ENCODE results near the gene GPS2.
"Not testable (repeated sequence)": the region's sequence is repeated elsewhere in the genome, so short reads cannot be mapped to it uniquely, and the experiment has no call there.

Gene GPS2

DNA sequence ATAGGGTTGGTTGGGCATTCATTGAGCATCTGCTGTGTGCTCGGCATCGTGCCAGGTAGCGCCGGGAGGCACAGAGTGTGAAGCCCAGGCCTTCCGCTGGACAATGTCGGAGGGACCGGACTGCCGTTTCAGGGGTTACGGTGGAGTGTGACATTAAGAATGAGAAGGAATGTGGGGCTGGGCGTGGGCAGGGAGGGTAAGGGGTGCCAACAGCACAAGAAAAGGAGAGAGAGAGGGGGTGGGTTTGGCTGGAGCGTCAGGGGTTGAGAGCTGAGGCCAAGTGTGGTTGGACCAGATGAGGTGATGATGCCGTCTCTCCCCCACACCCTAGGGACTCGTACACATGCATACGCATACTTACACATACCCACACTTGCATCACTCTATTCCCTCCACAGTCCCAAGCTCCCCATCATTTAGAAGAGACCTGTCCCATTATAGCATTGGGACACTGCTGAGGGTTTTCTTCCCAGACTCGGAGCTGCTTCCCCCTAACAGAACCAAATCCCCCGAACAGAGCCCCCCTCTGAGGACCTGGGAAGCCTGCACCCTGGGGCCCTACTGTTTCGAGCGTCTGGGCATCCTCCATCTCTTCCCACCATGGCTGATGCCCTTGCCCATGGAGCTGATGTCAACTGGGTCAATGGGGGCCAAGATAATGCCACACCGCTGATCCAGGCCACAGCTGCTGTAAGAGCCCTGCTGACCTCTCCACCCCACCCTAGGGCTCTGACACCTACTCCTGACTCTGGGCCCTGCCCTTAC is 33.5 kb upstream of the GPS2 start:
- Histone ChIP-seq H3K4me1 (ENCODE audit: insufficient read depth, low read length) (peaks cover 35% of the 10 kb centered on the region), H3K9me3 (ENCODE audit: low read length) (no peaks in the 10 kb centered on the region), H3K27me3 (ENCODE audit: insufficient read depth, low read length) (peaks cover under 1% of the 10 kb centered on the region), H3K4me3 (ENCODE audit: low read length) (no peak overlapping the region), H2AFZ (ENCODE audit: low read depth, low read length) (no peak overlapping the region), H3K36me3 (ENCODE audit: insufficient read depth, low read length) (no peaks in the 10 kb centered on the region)

GRCh38 chr17:7347630-7348477 is 32.7 kb upstream of the GPS2 start:
- Histone ChIP-seq H3K4me3 (ENCODE audit: low read length) (no peak overlapping the region), H2AFZ (ENCODE audit: low read depth, low read length) (no peak overlapping the region), H3K36me3 (ENCODE audit: insufficient read depth, low read length) (no peaks in the 10 kb centered on the region), H3K9me3 (ENCODE audit: low read length) (no peaks in the 10 kb centered on the region), H3K27me3 (ENCODE audit: insufficient read depth, low read length) (peaks cover 2% of the 10 kb centered on the region), H3K4me1 (ENCODE audit: insufficient read depth, low read length) (peaks cover 26% of the 10 kb centered on the region)

GRCh38 chr17:7346761-7347614 is 31.8 kb upstream of the GPS2 start:
- Histone ChIP-seq H3K9me3 (ENCODE audit: low read length) (no peaks in the 10 kb centered on the region), H3K36me3 (ENCODE audit: insufficient read depth, low read length) (no peaks in the 10 kb centered on the region), H3K27me3 (ENCODE audit: insufficient read depth, low read length) (peaks cover 2% of the 10 kb centered on the region), H3K4me3 (ENCODE audit: low read length) (no peak overlapping the region), H2AFZ (ENCODE audit: low read depth, low read length) (no peak overlapping the region), H3K4me1 (ENCODE audit: insufficient read depth, low read length) (peaks cover 21% of the 10 kb centered on the region)

DNA sequence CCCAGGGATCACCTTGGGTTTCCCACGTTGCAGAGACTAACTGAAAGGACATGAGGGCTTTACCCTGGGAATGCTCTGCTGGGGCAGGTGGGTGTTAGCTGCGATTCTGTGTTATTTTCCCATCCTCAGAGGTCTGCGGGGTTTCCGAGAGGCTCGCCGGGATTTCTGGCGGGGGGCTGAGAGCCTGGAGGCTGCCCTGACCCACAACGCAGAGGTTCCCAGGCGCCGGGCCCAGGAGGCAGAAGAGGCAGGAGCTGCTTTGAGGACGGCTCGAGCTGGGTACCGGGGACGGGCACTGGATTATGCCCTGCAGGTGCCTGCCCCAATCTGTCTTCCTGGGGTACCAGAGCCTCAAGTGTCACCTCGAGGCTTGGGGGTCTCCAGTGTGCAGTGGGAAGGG is 28.1 kb upstream of the GPS2 start:
- Histone ChIP-seq H3K4me3 (ENCODE audit: low read length) (no peak overlapping the region), H3K4me1 (ENCODE audit: insufficient read depth, low read length) (no peaks in the 10 kb centered on the region), H2AFZ (ENCODE audit: low read depth, low read length) (no peak overlapping the region), H3K27me3 (ENCODE audit: insufficient read depth, low read length) (peaks cover 2% of the 10 kb centered on the region), H3K36me3 (ENCODE audit: insufficient read depth, low read length) (no peaks in the 10 kb centered on the region), H3K9me3 (ENCODE audit: low read length) (no peaks in the 10 kb centered on the region)

GRCh38 chr17:7341842-7342241 is 26.7 kb upstream of the GPS2 start:
- Histone ChIP-seq H3K4me1 (ENCODE audit: insufficient read depth, low read length) (no peaks in the 10 kb centered on the region), H3K9me3 (ENCODE audit: low read length) (no peaks in the 10 kb centered on the region), H3K27me3 (ENCODE audit: insufficient read depth, low read length) (peaks cover 2% of the 10 kb centered on the region), H2AFZ (ENCODE audit: low read depth, low read length) (no peak overlapping the region), H3K36me3 (ENCODE audit: insufficient read depth, low read length) (no peaks in the 10 kb centered on the region), H3K4me3 (ENCODE audit: low read length) (no peak overlapping the region)

DNA sequence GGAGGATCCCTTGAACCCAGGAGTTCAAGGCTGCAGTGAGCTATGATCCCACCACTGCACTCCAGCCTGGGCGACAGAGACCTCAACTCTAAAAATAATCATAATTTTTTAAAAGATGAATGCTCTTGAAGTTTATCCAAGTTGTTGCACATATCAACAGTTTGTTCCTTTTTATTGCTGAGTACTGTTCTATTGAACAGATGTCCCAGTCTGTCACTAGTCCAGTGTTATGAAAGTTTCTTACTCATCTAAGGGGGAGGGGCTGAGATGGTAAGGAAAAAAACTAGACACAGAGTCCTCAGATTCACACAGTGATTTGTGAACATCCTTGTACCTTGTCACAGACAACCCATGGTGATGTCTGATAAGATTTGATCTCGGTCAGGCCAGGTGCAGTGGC is 25.0 kb upstream of the GPS2 start:
- Histone ChIP-seq H3K27me3 (ENCODE audit: insufficient read depth, low read length) (peaks cover 2% of the 10 kb centered on the region), H3K9me3 (ENCODE audit: low read length) (no peaks in the 10 kb centered on the region), H2AFZ (ENCODE audit: low read depth, low read length) (no peak overlapping the region), H3K36me3 (ENCODE audit: insufficient read depth, low read length) (no peaks in the 10 kb centered on the region), H3K4me3 (ENCODE audit: low read length) (no peak overlapping the region), H3K4me1 (ENCODE audit: insufficient read depth, low read length) (no peaks in the 10 kb centered on the region)

DNA sequence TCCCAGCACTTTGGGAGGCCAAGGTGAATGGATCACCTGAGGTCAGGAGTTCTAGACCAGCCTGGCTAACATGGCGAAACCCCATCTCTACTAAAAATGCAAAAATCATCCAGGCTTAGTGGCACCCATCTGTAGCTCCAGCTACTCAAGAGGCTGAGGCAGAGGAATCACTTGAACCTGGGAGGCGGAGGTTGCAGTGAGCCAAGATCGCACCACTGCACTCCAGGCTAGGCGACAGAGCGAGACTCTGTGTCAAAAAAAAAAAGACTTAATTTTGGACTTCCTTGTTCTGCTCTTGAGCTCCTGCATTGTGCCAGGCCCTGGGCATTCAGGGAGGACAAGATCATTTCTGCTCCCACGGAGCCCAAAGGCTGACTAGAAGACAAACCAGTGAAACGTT is 22.4 kb upstream of the GPS2 start:
- H3K36me3 ChIP-seq (ENCODE audit: insufficient read depth, low read length); H3K9me3 ChIP-seq (ENCODE audit: low read length); H3K4me1 ChIP-seq (ENCODE audit: insufficient read depth, low read length); H3K27me3 ChIP-seq (ENCODE audit: insufficient read depth, low read length); H2AFZ ChIP-seq (ENCODE audit: low read depth, low read length); H3K4me3 ChIP-seq (ENCODE audit: low read length): not testable (repeated sequence)

- H2AFZ ChIP-seq (ENCODE audit: low read depth, low read length) = no peak within 1 kb of the TSS
- no peaks in the 10 kb centered on the region for H3K9me3 ChIP-seq (ENCODE audit: low read length)
- no peaks in the 10 kb centered on the region for H3K27me3 ChIP-seq (ENCODE audit: insufficient read depth, low read length)
- no peak within 1 kb of the TSS for H3K4me3 ChIP-seq (ENCODE audit: low read length)
- no peaks in the 10 kb centered on the region for H3K4me1 ChIP-seq (ENCODE audit: insufficient read depth, low read length)
- H3K36me3 ChIP-seq (ENCODE audit: insufficient read depth, low read length) = no peaks in the 10 kb centered on the region
These were observed 21.3 kb upstream of the GPS2 start, which contains the start of gene ACAP1 for GRCh38 chr17:7336240-7337175. Gene ACAP1 (plus strand): TSS chr17:7336529. CDS start chr17:7336735, 206 bp downstream.

DNA sequence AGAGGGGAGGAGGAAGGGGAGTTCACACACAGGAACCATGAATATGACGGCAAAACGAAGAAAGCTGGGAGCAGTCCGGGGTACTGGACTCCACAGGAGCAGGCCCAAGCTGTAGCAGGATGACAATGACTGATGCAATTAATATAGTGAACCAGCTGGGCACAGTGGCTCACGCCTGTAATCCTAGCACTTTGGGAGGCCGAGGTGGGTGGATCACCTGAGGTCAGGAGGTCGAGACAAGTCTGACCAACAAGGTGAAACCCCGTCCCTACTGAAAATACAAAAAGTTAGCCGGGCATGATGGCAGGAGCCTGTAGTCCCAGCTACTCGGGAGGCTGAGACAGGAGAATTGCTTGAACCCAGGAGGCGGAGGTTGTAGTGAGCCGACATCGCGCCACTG is 20.6 kb upstream of the GPS2 start:
- H3K9me3 ChIP-seq (ENCODE audit: low read length); H2AFZ ChIP-seq (ENCODE audit: low read depth, low read length); H3K4me3 ChIP-seq (ENCODE audit: low read length): not testable (repeated sequence)

GRCh38 chr17:7334938-7335538 is 19.9 kb upstream of the GPS2 start:
- no peaks in the 10 kb centered on the region for H3K9me3 ChIP-seq (ENCODE audit: low read length)
- H3K27me3 ChIP-seq (ENCODE audit: insufficient read depth, low read length) = no peaks in the 10 kb centered on the region
- no peak overlapping the region for H3K4me3 ChIP-seq (ENCODE audit: low read length)
- H3K4me1 ChIP-seq (ENCODE audit: insufficient read depth, low read length) = peaks cover 8% of the 10 kb centered on the region
- no peaks in the 10 kb centered on the region for H3K36me3 ChIP-seq (ENCODE audit: insufficient read depth, low read length)
- H2AFZ ChIP-seq (ENCODE audit: low read depth, low read length) = no peak overlapping the region

More for the DNA sequence above, 20.6 kb upstream of the GPS2 start:
- H3K36me3 ChIP-seq (ENCODE audit: insufficient read depth, low read length); H3K27me3 ChIP-seq (ENCODE audit: insufficient read depth, low read length); H3K4me1 ChIP-seq (ENCODE audit: insufficient read depth, low read length): not testable (repeated sequence)

DNA sequence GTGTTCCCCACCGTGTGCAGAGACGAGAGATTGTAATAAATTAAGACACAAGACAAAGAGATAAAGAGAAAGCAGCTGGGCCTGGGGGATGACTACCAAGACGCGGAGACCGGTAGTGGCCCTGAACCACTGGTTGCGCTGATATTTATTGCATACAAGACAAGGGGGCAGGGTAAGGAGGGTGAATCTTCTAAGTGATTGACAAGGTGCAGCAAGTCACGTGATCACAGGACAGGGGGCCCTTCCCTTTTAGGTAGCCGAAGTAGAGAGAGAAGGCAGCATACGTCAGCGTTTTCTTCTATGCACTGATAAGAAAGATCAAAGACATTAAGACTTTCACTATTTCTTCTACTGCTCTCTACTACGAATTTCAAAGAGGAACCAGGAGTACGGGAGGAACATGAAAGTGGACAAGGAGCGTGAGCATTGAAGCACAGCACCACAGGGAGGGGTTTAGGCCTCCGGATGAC is 17.5 kb upstream of the GPS2 start:
- not testable (repeated sequence) for H2AFZ ChIP-seq (ENCODE audit: low read depth, low read length); H3K27me3 ChIP-seq (ENCODE audit: insufficient read depth, low read length); H3K36me3 ChIP-seq (ENCODE audit: insufficient read depth, low read length); H3K9me3 ChIP-seq (ENCODE audit: low read length); H3K4me3 ChIP-seq (ENCODE audit: low read length)
- H3K4me1 ChIP-seq (ENCODE audit: insufficient read depth, low read length) = peaks cover 17% of the 10 kb centered on the region

DNA sequence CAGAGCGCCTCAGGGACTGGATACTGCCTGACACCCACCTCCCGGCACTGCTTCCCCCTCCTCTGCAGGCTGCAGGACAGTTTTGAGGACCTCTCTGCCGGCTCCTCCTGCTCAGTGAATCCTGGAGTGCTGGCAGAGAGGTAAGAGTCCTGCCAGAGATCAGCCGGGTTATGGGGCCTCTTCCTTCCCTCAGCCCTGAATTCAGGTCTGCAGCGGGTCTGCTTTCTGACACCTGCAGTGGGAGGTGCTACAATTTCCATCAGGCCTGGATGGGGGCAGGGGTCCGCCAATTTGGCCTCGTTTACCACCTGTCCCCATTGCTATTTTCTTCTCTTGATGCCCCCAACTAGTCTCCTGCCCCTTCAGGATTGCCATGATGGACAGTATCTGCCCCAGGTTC is 17.0 kb upstream of the GPS2 start:
- Histone ChIP-seq H3K36me3 (ENCODE audit: insufficient read depth, low read length) (peaks cover under 1% of the 10 kb centered on the region), H3K9me3 (ENCODE audit: low read length) (no peaks in the 10 kb centered on the region), H3K4me3 (ENCODE audit: low read length) (no peak overlapping the region), H3K4me1 (ENCODE audit: insufficient read depth, low read length) (peaks cover 20% of the 10 kb centered on the region), H3K27me3 (ENCODE audit: insufficient read depth, low read length) (no peaks in the 10 kb centered on the region), H2AFZ (ENCODE audit: low read depth, low read length) (no peak overlapping the region)
